LNCAP (cell line): ENCODE data around the gene PTPRN2.

Experiments
- CTCF ChIP-seq: fragments of 450-650 bp; IDR thresholded peaks from 2 replicates; pipeline ENCODE4 v1.5.1; 2017; ENCODE audit warnings: mild to moderate bottlenecking

Gene PTPRN2

GRCh38 chr7:158043551-158044481 is 543.8 kb downstream of the PTPRN2 start:
- TF ChIP-seq CTCF, result no peak

- no peak for TF ChIP-seq CTCF
Observed at GRCh38 chr7:158042156-158042880, 545.3 kb downstream of the PTPRN2 start.

GRCh38 chr7:158040199-158040598 is 547.4 kb downstream of the PTPRN2 start:
- no peak for TF ChIP-seq CTCF

- no peak for TF ChIP-seq CTCF
Observed at GRCh38 chr7:158039270-158039669, 548.4 kb downstream of the PTPRN2 start.

GRCh38 chr7:158037211-158037610 is 550.4 kb downstream of the PTPRN2 start:
- no peak for TF ChIP-seq CTCF

GRCh38 chr7:158035343-158035742 is 552.3 kb downstream of the PTPRN2 start:
- no peak for TF ChIP-seq CTCF

GRCh38 chr7:158034571-158034970 is 553.1 kb downstream of the PTPRN2 start:
- no peak for TF ChIP-seq CTCF
